Measurements from ENCODE around the gene CBLB.

Gene CBLB

GRCh38 chr3:105868742-105869530 lies at the start of gene CBLB:
Gene CBLB, minus strand, starts transcription at chr3:105869012. Its CDS starts 1,435 bp downstream, at chr3:105867577.
- Mint-ChIP-seq H3K4me3 (peak within 1 kb of the TSS; percentile 94 to 98 (median 97)), H3K9me3 (no peaks in the 10 kb centered on the region), H3K4me1 (peaks cover 50% of the 10 kb centered on the region), H3K27me3 (ENCODE audit: low read depth) (no peaks in the 10 kb centered on the region), H3K27ac (peak within 1 kb of the TSS; percentile 99 to 100 (median 99)), H3K36me3 (ENCODE audit: low read depth) (peaks cover 25% of the 10 kb centered on the region)
- TF ChIP-seq CTCF (IDR thresholded peaks at IDR 0.05; ENCODE audit: unreplicated experiment in 3 of 3), result no peak

DNA sequence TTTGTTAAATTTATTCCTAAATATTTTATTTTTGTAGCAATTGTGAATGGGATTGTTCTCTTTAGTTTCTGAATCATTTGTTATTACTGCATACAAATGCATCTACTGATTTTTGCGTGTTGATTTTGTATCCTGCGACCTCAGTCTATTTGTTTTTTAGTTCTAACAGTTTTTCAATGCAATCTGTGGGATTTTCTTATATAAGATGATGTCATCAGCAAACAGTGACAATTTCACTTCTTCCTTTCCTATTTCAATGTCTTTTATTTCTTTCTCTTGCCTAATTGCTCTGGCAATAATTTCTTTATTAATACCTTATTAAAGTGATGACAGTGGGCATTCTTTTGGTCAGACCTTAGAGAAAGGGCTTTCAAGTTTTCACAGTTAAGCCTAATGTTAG lies 48.0 kb upstream of the CBLB start:
- H3K36me3 Mint-ChIP-seq (ENCODE audit: low read depth), result no peaks in the 10 kb centered on the region
- peaks cover 48% of the 10 kb centered on the region for H3K9me3 Mint-ChIP-seq
- TF ChIP-seq CTCF (IDR thresholded peaks at IDR 0.05; ENCODE audit: unreplicated experiment in 3 of 3), result no peak
- no peaks in the 10 kb centered on the region for H3K27me3 Mint-ChIP-seq (ENCODE audit: low read depth)
- no peak overlapping the region for H3K27ac Mint-ChIP-seq
- H3K4me1 Mint-ChIP-seq, result no peaks in the 10 kb centered on the region
- no peak overlapping the region for H3K4me3 Mint-ChIP-seq

GRCh38 chr3:105915524-105915923 lies 46.7 kb upstream of the CBLB start:
- no peak for TF ChIP-seq CTCF (IDR thresholded peaks at IDR 0.05; ENCODE audit: unreplicated experiment in 3 of 3)
- no peak overlapping the region for H3K27ac Mint-ChIP-seq
- H3K4me1 Mint-ChIP-seq, result no peaks in the 10 kb centered on the region
- peaks cover 37% of the 10 kb centered on the region for H3K9me3 Mint-ChIP-seq
- no peaks in the 10 kb centered on the region for H3K36me3 Mint-ChIP-seq (ENCODE audit: low read depth)
- no peak overlapping the region for H3K4me3 Mint-ChIP-seq
- no peaks in the 10 kb centered on the region for H3K27me3 Mint-ChIP-seq (ENCODE audit: low read depth)

DNA sequence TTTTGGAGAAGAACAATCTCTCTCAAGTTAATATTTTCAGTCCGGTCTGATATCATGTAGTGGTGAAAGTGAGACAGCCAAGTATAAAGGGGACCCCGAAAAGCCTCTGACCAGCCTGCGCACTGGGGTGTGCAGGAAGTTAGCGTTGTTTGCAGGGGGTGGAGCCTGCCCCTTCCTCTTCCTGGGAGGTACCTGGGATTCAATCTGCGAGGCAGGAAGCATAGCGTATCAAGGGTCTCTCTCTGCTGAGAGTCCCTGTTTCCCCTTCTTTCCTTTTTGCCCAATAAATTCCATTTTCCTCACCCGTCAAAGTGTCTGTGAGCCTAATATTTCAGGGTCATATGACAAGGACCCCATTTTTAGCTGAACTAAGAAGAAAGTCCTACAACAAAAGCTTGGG lies 44.8 kb upstream of the CBLB start:
- no peaks in the 10 kb centered on the region for H3K36me3 Mint-ChIP-seq (ENCODE audit: low read depth)
- H3K4me3 Mint-ChIP-seq, result no peak overlapping the region
- no peaks in the 10 kb centered on the region for H3K27me3 Mint-ChIP-seq (ENCODE audit: low read depth)
- no peaks in the 10 kb centered on the region for H3K4me1 Mint-ChIP-seq
- no peak overlapping the region for H3K27ac Mint-ChIP-seq
- H3K9me3 Mint-ChIP-seq, result peaks cover 20% of the 10 kb centered on the region
- TF ChIP-seq CTCF (IDR thresholded peaks at IDR 0.05; ENCODE audit: unreplicated experiment in 3 of 3), result no peak

DNA sequence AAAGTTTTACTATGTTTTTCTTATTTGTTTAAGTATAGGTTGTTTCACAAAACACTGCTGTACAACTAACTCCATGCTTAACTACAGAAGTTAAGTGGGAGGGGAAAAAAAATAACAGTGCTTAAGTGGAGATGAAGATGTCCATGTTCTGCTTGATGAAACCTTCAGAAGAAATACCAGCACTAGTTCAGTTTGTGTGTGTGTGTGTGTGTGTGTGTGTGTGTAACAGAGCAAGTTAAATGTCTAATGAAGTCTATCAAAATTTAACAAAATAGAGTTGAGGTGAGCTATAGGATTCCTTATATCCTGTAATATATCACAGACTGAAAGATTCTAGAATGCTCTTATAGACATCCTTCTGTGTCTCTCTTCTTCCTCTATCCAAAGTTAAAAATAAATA lies 44.1 kb upstream of the CBLB start:
- Mint-ChIP-seq H3K27ac (no peak overlapping the region), H3K9me3 (peaks cover 15% of the 10 kb centered on the region), H3K4me1 (no peaks in the 10 kb centered on the region), H3K27me3 (ENCODE audit: low read depth) (no peaks in the 10 kb centered on the region), H3K36me3 (ENCODE audit: low read depth) (no peaks in the 10 kb centered on the region), H3K4me3 (no peak overlapping the region)
- no peak for TF ChIP-seq CTCF (IDR thresholded peaks at IDR 0.05; ENCODE audit: unreplicated experiment in 3 of 3)

GRCh38 chr3:105911496-105911895 lies 42.7 kb upstream of the CBLB start:
- peaks cover 6% of the 10 kb centered on the region for H3K9me3 Mint-ChIP-seq
- no peak for TF ChIP-seq CTCF (IDR thresholded peaks at IDR 0.05; ENCODE audit: unreplicated experiment in 3 of 3)
- no peaks in the 10 kb centered on the region for H3K36me3 Mint-ChIP-seq (ENCODE audit: low read depth)
- no peak overlapping the region for H3K27ac Mint-ChIP-seq
- H3K27me3 Mint-ChIP-seq (ENCODE audit: low read depth), result no peaks in the 10 kb centered on the region
- H3K4me1 Mint-ChIP-seq, result peaks cover 7% of the 10 kb centered on the region
- H3K4me3 Mint-ChIP-seq, result no peak overlapping the region
